Pancreas (tissue), 10 donors: Measurements from ENCODE around the gene FSTL4. TPM values are rescaled to one million over a fixed set of nuclear protein-coding genes. Genes with fewer than 3 reads are reported as not detected.

Source experiments
- ATAC-seq, 4 donors: fragments of 200-7000 bp; cut with Tn5 transposase; one replicate each; pipeline versions ENCODE4 v1.8.0 to v1.9.1; 2020; ENCODE audit warnings: mild to moderate bottlenecking in 4 of 4, moderate library complexity in 4 of 4
- DNase-seq, 6 donors: peaks; one replicate each; pipeline ENCODE4 v3.0.0-alpha.2; 2020
- FAIRE-seq: peaks from 2 replicates; lab custom pipeline; 2012; peaks lifted over from hg19 to GRCh38; lab: Jason Lieb, UNC
- H3K27ac ChIP-seq, 4 donors: fragments of 200-600 bp; sonication (generic); 1 replicate in 3 of 4; 2 replicates in 1 of 4; pipeline versions ENCODE4 v1.5.0 to v1.8.0; 2020
- H3K27me3 ChIP-seq, 4 donors: fragments of 200-600 bp; one replicate each; pipeline ENCODE4 v1.8.0; 2021
- H3K36me3 ChIP-seq, 3 donors: fragments of 200-600 bp; sonication (generic) in 1 of 3; one replicate each; pipeline versions ENCODE4 v1.5.0 to v1.8.0; 2020 to 2021
- H3K4me1 ChIP-seq, 3 donors: fragments of 200-600 bp; one replicate each; pipeline ENCODE4 v1.8.0; 2021
- H3K4me3 ChIP-seq, 4 donors: fragments of 200-600 bp; sonication (generic) in 2 of 4; one replicate each; pipeline versions ENCODE4 v1.5.0 to v1.8.0; 2020 to 2021
- H3K9me3 ChIP-seq, 4 donors: fragments of 200-600 bp; one replicate each; pipeline ENCODE4 v1.8.0; 2021
- WGBS, 2 donors: extraction: QIAGEN DNeasy Blood & Tissue Kit; methylation state at CpG; one replicate each; pipeline ENCODE4 v1.1.7; 2013; 5-methylcytosine and 5-hydroxymethylcytosine counted together
- intact Hi-C, 3 donors: fragments of 100-400 bp; cut with DNase I; formaldehyde crosslinking; loops; one replicate each; pipeline versions ENCODE4 v1.11.1 to v1.14.2; 2022
- polyA plus RNA-seq, 2 donors: library from polyadenylated mRNA; stranded (reverse); fragments of 200-250 nt; gene quantifications; one replicate each; pipeline ENCODE4 v1.2.3, GENCODE V29; 2013
- total RNA-seq, 6 donors: library from RNA; stranded (reverse); fragmentation: NEBNext Ultra II Directional in 4 of 6; extraction: Animal tissue kit (Norgen Biotek cat#: 25700) in 4 of 6; gene quantifications; one replicate each; pipeline versions ENCODE4 v1.2.1 to v1.2.4, GENCODE V29; 2021 to 2023
- TF ChIP-seq, protein P1 (sequence below), 4 donors: fragments of 200-600 bp; sonication (generic) in 3 of 4; IDR thresholded peaks; one replicate each; pipeline versions ENCODE4 v1.5.0 to v1.8.0; 2021; ENCODE audit warnings: antibody characterized with exemption in 4 of 4
- donor health status: healthy with polysubstance abuse.
- donor health status: DM: no; HTN: no; CAD: no; lungs with moderate emphysema.
- donor health status: DM: no; HTN: no; CAD: no.
- donor health status: control.
- donor health status: control.
- donor health status: Bipolar disorder and iron deficiency.
- donor health status: DM: yes; HTN: yes; CAD: no.
- donor health status: DM: no; HTN: no; CAD: no.
- donor health status: DM: no; HTN: no; CAD: no.
- donor health status: DM: yes; HTN: yes; CAD: no.

The FSTL4 gene
- total and polyA plus RNA-seq, 8 donors: 0.68 to 2.4 (median 1.4) TPM

DNA sequence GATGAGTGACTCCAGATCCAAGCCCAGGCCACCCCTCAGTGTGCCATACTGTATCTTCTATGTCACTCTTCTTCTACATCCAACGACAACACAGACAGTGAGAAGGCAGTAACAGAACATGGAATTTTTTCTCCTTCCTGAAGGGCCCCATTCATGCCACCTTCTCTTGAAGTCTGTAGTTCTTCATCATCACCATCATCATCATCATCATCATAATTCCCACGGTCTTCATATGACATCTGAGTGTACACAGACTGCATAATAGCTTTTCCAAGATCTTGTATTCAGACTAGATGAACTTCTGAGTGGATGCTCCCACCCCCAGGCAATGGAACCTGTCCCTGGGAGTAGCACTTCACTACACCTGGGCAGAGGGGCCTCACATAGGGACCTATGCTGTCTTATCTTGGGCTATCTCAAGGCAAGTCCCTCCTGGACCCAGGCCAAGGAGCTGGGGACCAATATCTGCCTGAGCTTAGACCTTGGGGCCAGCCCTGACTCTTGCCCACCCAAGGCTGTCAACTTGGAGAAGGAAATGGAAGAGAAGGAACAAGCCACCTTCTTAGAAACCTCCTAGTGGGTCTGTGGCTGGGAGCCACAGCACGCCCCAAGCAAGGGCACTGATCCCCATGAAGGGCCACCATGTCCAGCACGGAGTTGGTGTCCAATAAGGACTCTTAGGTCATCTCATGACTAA lies 159.1 kb downstream of the FSTL4 start:
- TF ChIP-seq, protein P1, sequence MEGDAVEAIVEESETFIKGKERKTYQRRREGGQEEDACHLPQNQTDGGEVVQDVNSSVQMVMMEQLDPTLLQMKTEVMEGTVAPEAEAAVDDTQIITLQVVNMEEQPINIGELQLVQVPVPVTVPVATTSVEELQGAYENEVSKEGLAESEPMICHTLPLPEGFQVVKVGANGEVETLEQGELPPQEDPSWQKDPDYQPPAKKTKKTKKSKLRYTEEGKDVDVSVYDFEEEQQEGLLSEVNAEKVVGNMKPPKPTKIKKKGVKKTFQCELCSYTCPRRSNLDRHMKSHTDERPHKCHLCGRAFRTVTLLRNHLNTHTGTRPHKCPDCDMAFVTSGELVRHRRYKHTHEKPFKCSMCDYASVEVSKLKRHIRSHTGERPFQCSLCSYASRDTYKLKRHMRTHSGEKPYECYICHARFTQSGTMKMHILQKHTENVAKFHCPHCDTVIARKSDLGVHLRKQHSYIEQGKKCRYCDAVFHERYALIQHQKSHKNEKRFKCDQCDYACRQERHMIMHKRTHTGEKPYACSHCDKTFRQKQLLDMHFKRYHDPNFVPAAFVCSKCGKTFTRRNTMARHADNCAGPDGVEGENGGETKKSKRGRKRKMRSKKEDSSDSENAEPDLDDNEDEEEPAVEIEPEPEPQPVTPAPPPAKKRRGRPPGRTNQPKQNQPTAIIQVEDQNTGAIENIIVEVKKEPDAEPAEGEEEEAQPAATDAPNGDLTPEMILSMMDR (IDR thresholded peaks at IDR 0.05): no peak
- Histone ChIP-seq H3K4me3 (no peak overlapping the region), H3K27me3 (no peaks in the 10 kb centered on the region), H3K9me3 (no peaks in the 10 kb centered on the region), H3K36me3 (no peaks in the 10 kb centered on the region), H3K27ac (no peak overlapping the region), H3K4me1 (no peaks in the 10 kb centered on the region)
- intact Hi-C loops: no loop called here
- DNase-seq (no peak), FAIRE-seq (no peak), ATAC-seq (no peak)
- WGBS, 2 donors: 74 to 87% methylated on average over 4 of the region's 4 CpGs

DNA sequence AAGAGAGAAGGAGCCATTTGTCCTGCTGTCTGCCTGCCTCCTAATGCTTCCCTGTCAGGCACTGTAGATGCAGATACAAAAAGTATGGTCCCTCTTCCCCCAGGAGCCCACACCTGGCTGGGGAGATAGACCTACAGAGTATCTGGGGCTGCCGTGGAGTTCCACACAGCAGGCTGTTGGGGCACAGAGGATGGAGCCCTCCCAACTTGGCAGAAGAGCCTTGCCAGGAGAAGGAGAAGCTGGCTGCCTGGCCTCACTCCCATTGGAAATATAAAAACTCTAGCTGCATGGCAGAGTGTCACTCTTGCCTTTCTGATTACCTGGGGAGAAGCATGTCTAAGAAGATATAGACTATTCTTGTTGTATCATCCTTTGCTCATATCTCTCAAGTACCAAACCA lies 160.4 kb downstream of the FSTL4 start:
- 70 to 90% methylated on average over 1 of the region's 1 CpG for WGBS, 2 donors
- H3K36me3 ChIP-seq: no peaks in the 10 kb centered on the region

DNA sequence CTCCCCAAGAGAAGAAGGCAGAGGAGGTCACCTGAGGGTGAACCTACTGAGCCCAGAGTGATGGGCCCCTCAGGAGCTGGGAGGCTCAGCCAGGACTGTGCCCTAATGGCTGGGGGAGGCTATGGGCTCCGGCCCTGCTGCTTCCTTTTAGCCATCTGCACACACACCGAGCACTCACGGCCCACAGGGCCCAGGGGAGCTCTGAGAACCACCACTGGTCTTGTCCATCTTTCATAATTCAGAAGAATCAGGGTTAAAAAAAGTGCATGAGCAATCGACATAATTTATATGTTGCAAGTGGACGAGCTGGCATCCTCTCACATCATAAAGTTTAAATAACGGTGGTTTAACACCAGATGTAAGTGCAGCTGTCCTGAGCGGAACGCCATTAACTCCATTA lies 162.1 kb downstream of the FSTL4 start:
- intact Hi-C loops: no loop called here
- no peak for ATAC-seq
- no peak overlapping the region for H3K4me3 ChIP-seq
- TF ChIP-seq, protein P1 (IDR thresholded peaks at IDR 0.05): no peak
- DNase-seq: no peak
- H3K36me3 ChIP-seq: no peaks in the 10 kb centered on the region
- H3K9me3 ChIP-seq: no peaks in the 10 kb centered on the region
- H3K4me1 ChIP-seq: no peaks in the 10 kb centered on the region
- no peaks in the 10 kb centered on the region for H3K27me3 ChIP-seq
- 86 to 89% methylated on average over 8 of the region's 8 CpGs for WGBS, 2 donors
- FAIRE-seq: no peak
- H3K27ac ChIP-seq: no peak overlapping the region

More for the DNA sequence above, 160.4 kb downstream of the FSTL4 start:
- TF ChIP-seq, protein P1 (IDR thresholded peaks at IDR 0.05): no peak
- Histone ChIP-seq H3K27me3 (no peaks in the 10 kb centered on the region), H3K27ac (no peak overlapping the region), H3K4me3 (no peak overlapping the region), H3K9me3 (no peaks in the 10 kb centered on the region), H3K4me1 (no peaks in the 10 kb centered on the region)
- no peak for DNase-seq
- FAIRE-seq: no peak
- intact Hi-C loops: no loop called here
- no peak for ATAC-seq

DNA sequence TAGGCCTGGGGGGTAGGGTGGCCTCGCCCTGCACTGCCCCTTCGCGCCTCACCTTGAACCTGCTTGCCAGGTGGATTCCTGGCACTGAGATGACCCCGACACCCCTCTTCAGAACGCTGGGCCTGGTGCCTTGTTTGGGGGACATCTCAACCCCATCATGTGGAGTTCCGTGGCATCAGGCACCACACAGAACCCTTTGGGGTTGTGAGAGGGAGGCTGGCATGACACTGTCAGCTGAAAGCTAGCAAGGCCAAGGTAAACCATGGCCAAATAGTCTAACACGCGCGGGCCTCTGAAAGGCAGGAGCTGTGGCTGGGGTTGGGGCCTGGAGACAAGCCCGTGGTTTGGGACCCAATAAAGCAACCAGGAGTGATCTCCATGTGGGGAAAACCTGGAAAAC lies 163.2 kb downstream of the FSTL4 start:
- no peak overlapping the region for H3K4me3 ChIP-seq
- DNase-seq: no peak
- H3K4me1 ChIP-seq: no peaks in the 10 kb centered on the region
- ATAC-seq: no peak
- intact Hi-C loops: no loop called here
- no peaks in the 10 kb centered on the region for H3K36me3 ChIP-seq
- TF ChIP-seq, protein P1 (IDR thresholded peaks at IDR 0.05): no peak
- WGBS, 2 donors: 86 to 93% methylated on average over 10 of the region's 10 CpGs
- no peak overlapping the region for H3K27ac ChIP-seq
- H3K27me3 ChIP-seq: no peaks in the 10 kb centered on the region
- FAIRE-seq: no peak
- H3K9me3 ChIP-seq: no peaks in the 10 kb centered on the region

DNA sequence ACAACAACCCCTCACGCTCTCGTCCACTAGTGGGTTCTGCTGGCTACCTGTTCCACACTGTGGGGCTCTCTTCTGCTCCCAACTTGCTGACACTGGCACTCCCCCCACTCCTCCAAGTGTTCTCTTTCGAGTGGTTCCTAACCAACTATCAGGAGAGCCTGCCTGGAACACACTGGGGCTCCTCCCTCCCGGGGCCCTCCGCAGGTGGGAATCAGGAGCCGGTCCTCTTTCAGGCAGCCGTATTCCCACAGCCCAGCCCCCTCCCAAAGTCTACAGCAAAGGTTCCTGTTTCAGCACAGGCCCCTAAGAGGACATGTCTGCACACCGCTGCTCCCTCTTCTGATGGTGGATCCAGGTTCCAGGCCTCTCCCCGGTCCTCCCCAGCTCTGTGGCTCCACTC lies 165.9 kb downstream of the FSTL4 start:
- DNase-seq (no peak), FAIRE-seq (no peak), ATAC-seq (no peak)
- H3K4me3 ChIP-seq: no peak overlapping the region
- TF ChIP-seq, protein P1 (IDR thresholded peaks at IDR 0.05): no peak
- H3K4me1 ChIP-seq: no peaks in the 10 kb centered on the region
- intact Hi-C loops: no loop called here
- WGBS, 2 donors: 75% methylated on average over 9 of the region's 9 CpGs
- no peaks in the 10 kb centered on the region for H3K36me3 ChIP-seq
- H3K27ac ChIP-seq: no peak overlapping the region
- H3K27me3 ChIP-seq: no peaks in the 10 kb centered on the region
- no peaks in the 10 kb centered on the region for H3K9me3 ChIP-seq
